DND-41 (cell line): ENCODE results near the gene ADM5.

ENCODE experiments used
- CTCF ChIP-seq: IDR thresholded peaks from 2 replicates; pipeline ENCODE4 v1.5.1; 2012; ENCODE audit warnings: borderline replicate concordance, low read length, moderate library complexity, mild to moderate bottlenecking; ENCODE audit not compliant: poor library complexity, severe bottlenecking; ENCODE audit errors: extremely low read depth
- EZH2 ChIP-seq: IDR thresholded peaks from 3 replicates; pipeline ENCODE4 v1.6.1; 2012; ENCODE audit warnings: borderline replicate concordance, low read depth, mild to moderate bottlenecking, moderate library complexity, low read length, inconsistent platforms; ENCODE audit not compliant: severe bottlenecking

- no peak for TF ChIP-seq CTCF
- no peak for TF ChIP-seq EZH2
Measured at GRCh38 chr19:49687566-49688316, 1.7 kb upstream of the ADM5 start.
